Endodermal cell (in vitro differentiated cells): ENCODE results near the gene C1orf21. TPM values are rescaled to one million over a fixed set of nuclear protein-coding genes. Genes with fewer than 3 reads are reported as not detected.

Source experiments
- DNase-seq: peaks from one replicate; pipeline ENCODE4 v3.0.0-alpha.2; 2017
- H3K27ac ChIP-seq: 2 replicates; pipeline ENCODE4 v1.5.1; 2013; ENCODE audit warnings: mild to moderate bottlenecking, low read depth, low read length, moderate library complexity
- H3K27me3 ChIP-seq: 2 replicates; pipeline ENCODE4 v1.6.1; 2013; ENCODE audit warnings: mild to moderate bottlenecking, low read length, moderate library complexity; ENCODE audit not compliant: insufficient read depth, control insufficient read depth, poor library complexity, severe bottlenecking
- H3K36me3 ChIP-seq: 2 replicates; pipeline ENCODE4 v1.7.0; 2013; ENCODE audit warnings: mild to moderate bottlenecking, low read length, moderate library complexity; ENCODE audit not compliant: control insufficient read depth, insufficient read depth
- H3K4me1 ChIP-seq: one replicate; pipeline ENCODE4 v1.7.0; 2013; ENCODE audit warnings: low read length; ENCODE audit not compliant: control insufficient read depth, insufficient read depth
- H3K4me3 ChIP-seq: 2 replicates; pipeline ENCODE4 v1.5.1; 2013; ENCODE audit warnings: mild to moderate bottlenecking, low read length, moderate library complexity
- H3K9ac ChIP-seq: 2 replicates; pipeline ENCODE4 v1.6.1; 2013; ENCODE audit warnings: mild to moderate bottlenecking, low read length, moderate library complexity; ENCODE audit not compliant: poor library complexity, severe bottlenecking; ENCODE audit errors: extremely low read depth
- H3K9me3 ChIP-seq: 2 replicates; pipeline ENCODE4 v1.6.1; 2013; ENCODE audit warnings: mild to moderate bottlenecking, low read length, moderate library complexity; ENCODE audit not compliant: control insufficient read depth
- H3K27ac Mint-ChIP-seq: 2 replicates; pipeline ENCODE4 v1.8.0; 2020; ENCODE audit warnings: mixed read lengths
- H3K27me3 Mint-ChIP-seq: 2 replicates; pipeline ENCODE4 v1.8.0; 2021; ENCODE audit warnings: mild to moderate bottlenecking, mixed read lengths; ENCODE audit not compliant: insufficient read depth
- H3K36me3 Mint-ChIP-seq: 2 replicates; pipeline ENCODE4 v1.8.0; 2020; ENCODE audit warnings: low read depth, mixed read lengths
- H3K4me1 Mint-ChIP-seq: 2 replicates; pipeline ENCODE4 v1.8.0; 2020; ENCODE audit warnings: mixed read lengths
- H3K4me3 Mint-ChIP-seq: 2 replicates; pipeline ENCODE4 v1.8.0; 2020; ENCODE audit warnings: mild to moderate bottlenecking, moderate library complexity, mixed read lengths
- H3K9me3 Mint-ChIP-seq: 2 replicates; pipeline ENCODE4 v1.8.0; 2020; ENCODE audit warnings: mild to moderate bottlenecking, mixed read lengths
- WGBS, 2 experiments: methylation state at CpG; one replicate each; pipeline versions ENCODE4 v1.1.5 to v1.1.7; 2013; ENCODE audit warnings: missing lambda C conversion rate in 2 of 2, mixed read lengths in 1 of 2; ENCODE audit not compliant: insufficient coverage in 1 of 2, insufficient read length in 1 of 2; 5-methylcytosine and 5-hydroxymethylcytosine counted together
- total RNA-seq, 2 donors: library from RNA; stranded (reverse); fragmentation: NEBNext Ultra II Directional in 1 of 2; extraction: Animal tissue kit (Norgen Biotek cat#: 25700) in 1 of 2; gene quantifications; 2 replicates in 1 of 2; 3 replicates in 1 of 2; pipeline ENCODE4 v1.2.1, GENCODE V29; 2021
- TF ChIP-seq, protein P1 (sequence below): fragments of 200-600 bp; sonication (generic); conservative IDR thresholded peaks from 2 replicates; pipeline ENCODE4 v1.5.0; 2021; ENCODE audit warnings: antibody characterized with exemption, mild to moderate bottlenecking

Gene C1orf21
- total RNA-seq, 2 donors from 2014 or later: 9.1 to 10.2 TPM

DNA sequence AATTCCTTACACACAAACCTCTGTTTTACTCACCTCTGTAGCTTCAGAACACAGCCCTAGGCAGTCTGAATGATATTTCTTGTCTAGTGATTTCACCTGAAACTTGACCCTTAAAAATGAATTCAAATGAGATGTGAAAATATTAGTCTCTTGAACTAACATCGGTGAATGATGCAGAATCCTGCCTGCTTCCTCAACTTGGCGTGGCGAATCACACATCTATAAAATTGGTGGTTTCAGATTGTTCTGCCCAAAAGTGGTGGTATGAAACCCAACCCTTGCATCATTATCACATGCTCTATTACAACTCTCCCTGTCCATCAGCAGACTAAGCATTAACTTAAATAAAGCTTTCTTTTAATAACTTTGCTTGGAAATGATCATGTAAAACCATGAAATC is 26.9 kb upstream of the C1orf21 start:
- Mint-ChIP-seq H3K27ac (no peak overlapping the region), H3K27me3 (peaks cover 34% of the 10 kb centered on the region), H3K4me1 (peaks cover 6% of the 10 kb centered on the region), H3K9me3 (no peaks in the 10 kb centered on the region), H3K36me3 (no peaks in the 10 kb centered on the region), H3K4me3 (no peak overlapping the region)
- DNase-seq: no peak
- Histone ChIP-seq H3K36me3 (no peaks in the 10 kb centered on the region), H3K4me3 (no peak overlapping the region), H3K9ac (no peak overlapping the region), H3K4me1 (peaks cover 3% of the 10 kb centered on the region), H3K27ac (no peak overlapping the region), H3K9me3 (no peaks in the 10 kb centered on the region), H3K27me3 (no peaks in the 10 kb centered on the region)
- TF ChIP-seq, protein P1, sequence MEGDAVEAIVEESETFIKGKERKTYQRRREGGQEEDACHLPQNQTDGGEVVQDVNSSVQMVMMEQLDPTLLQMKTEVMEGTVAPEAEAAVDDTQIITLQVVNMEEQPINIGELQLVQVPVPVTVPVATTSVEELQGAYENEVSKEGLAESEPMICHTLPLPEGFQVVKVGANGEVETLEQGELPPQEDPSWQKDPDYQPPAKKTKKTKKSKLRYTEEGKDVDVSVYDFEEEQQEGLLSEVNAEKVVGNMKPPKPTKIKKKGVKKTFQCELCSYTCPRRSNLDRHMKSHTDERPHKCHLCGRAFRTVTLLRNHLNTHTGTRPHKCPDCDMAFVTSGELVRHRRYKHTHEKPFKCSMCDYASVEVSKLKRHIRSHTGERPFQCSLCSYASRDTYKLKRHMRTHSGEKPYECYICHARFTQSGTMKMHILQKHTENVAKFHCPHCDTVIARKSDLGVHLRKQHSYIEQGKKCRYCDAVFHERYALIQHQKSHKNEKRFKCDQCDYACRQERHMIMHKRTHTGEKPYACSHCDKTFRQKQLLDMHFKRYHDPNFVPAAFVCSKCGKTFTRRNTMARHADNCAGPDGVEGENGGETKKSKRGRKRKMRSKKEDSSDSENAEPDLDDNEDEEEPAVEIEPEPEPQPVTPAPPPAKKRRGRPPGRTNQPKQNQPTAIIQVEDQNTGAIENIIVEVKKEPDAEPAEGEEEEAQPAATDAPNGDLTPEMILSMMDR: no peak
- WGBS, 2 experiments: 93% methylated on average over 3 of the region's 3 CpGs; no CpG with 5 or more reads in 1 of the 2 experiments

DNA sequence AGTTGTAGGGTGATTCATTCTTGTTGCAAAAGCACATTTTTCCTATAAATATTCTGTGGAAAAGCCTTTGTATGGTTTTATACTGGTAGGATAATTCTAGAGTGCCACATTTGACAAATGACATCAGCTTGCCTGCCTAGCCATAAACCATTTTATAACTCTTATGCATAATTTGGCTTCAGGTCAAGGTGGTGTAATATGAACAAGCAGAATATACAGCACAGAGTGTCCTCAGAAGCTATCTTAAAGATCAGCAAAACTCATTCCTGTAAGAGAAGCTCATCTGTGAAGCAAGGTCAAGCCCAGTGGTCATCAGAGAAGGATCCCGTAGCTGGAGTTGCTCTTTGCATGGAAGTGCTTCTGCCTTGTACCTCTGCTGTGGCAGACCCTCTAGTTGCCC is 24.0 kb upstream of the C1orf21 start:
- no peaks in the 10 kb centered on the region for H3K27me3 ChIP-seq
- no peaks in the 10 kb centered on the region for H3K9me3 ChIP-seq
- Mint-ChIP-seq H3K4me1 (peaks cover 6% of the 10 kb centered on the region), H3K36me3 (no peaks in the 10 kb centered on the region), H3K9me3 (no peaks in the 10 kb centered on the region), H3K4me3 (no peak overlapping the region), H3K27me3 (peaks cover 40% of the 10 kb centered on the region), H3K27ac (no peak overlapping the region)
- no peaks in the 10 kb centered on the region for H3K4me1 ChIP-seq
- no peaks in the 10 kb centered on the region for H3K36me3 ChIP-seq
- TF ChIP-seq, protein P1: no peak
- no peak overlapping the region for H3K27ac ChIP-seq
- no peak overlapping the region for H3K4me3 ChIP-seq
- WGBS, 2 experiments: 90% methylated on average over 1 of the region's 1 CpG; no CpG with 5 or more reads in 1 of the 2 experiments
- no peak for DNase-seq
- no peak overlapping the region for H3K9ac ChIP-seq

DNA sequence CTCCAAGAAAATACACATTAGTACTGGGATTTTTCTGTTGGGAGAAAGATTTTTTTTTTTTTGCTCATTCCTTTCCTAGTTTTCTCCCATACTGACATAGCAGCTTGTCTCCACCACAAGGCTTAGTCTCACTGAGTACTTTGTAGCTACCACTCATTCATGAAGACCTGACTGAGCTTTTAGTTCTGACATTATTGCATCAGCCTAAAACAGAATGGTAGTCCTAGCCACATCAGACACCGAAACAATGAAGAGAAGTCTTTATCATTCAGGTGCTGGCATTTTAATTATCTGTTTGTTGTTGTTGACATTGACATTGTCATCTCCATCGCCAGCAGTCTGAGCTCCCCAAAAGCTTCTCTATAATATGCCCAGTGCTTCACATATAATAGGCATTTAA is 21.1 kb upstream of the C1orf21 start:
- no peak overlapping the region for H3K27ac ChIP-seq
- TF ChIP-seq, protein P1: no peak
- Mint-ChIP-seq H3K27ac (no peak overlapping the region), H3K36me3 (no peaks in the 10 kb centered on the region), H3K27me3 (peaks cover 48% of the 10 kb centered on the region), H3K4me1 (peaks cover 6% of the 10 kb centered on the region), H3K4me3 (no peak overlapping the region), H3K9me3 (no peaks in the 10 kb centered on the region)
- H3K4me3 ChIP-seq: no peak overlapping the region
- no peak overlapping the region for H3K9ac ChIP-seq
- no peaks in the 10 kb centered on the region for H3K4me1 ChIP-seq
- no peaks in the 10 kb centered on the region for H3K27me3 ChIP-seq
- no peak for DNase-seq
- WGBS, 2 experiments: 90% methylated on average over 1 of the region's 2 CpGs; no CpG with 5 or more reads in 1 of the 2 experiments
- H3K36me3 ChIP-seq: no peaks in the 10 kb centered on the region
- H3K9me3 ChIP-seq: no peaks in the 10 kb centered on the region
